Neural cell (in vitro differentiated cells): ENCODE measurements around the gene MS4A6A.

Experiments used
- CTCF ChIP-seq: fragments of 450-650 bp; IDR thresholded peaks from 2 replicates; pipeline ENCODE4 v1.5.1; 2014; ENCODE audit warnings: antibody characterized with exemption, mild to moderate bottlenecking, moderate library complexity; ENCODE audit not compliant: poor library complexity, severe bottlenecking
- EP300 ChIP-seq: fragments of 450-650 bp; conservative IDR thresholded peaks from 2 replicates; pipeline ENCODE4 v1.6.1; 2014; ENCODE audit warnings: antibody characterized with exemption, mild to moderate bottlenecking, moderate library complexity; ENCODE audit not compliant: poor library complexity, severe bottlenecking
- EZH2 ChIP-seq: fragments of 200-600, 300-800 bp; shearing (Covaris generic), sonication (generic); IDR thresholded peaks from 2 replicates; pipeline ENCODE4 v1.6.1; 2014; ENCODE audit warnings: antibody characterized with exemption, low read length, borderline replicate concordance, mild to moderate bottlenecking; ENCODE audit not compliant: insufficient read depth, poor library complexity, severe bottlenecking
- POLR2AphosphoS5 ChIP-seq: IDR thresholded peaks from 2 replicates; pipeline ENCODE4 v1.6.1; 2012
- RAD21 ChIP-seq: fragments of 450-650 bp; conservative IDR thresholded peaks from 2 replicates; pipeline ENCODE4 v1.6.1; 2014; ENCODE audit warnings: antibody characterized with exemption, mild to moderate bottlenecking, moderate library complexity
- SMC3 ChIP-seq: fragments of 450-650 bp; conservative IDR thresholded peaks from 2 replicates; pipeline ENCODE4 v1.6.1; 2014; ENCODE audit warnings: antibody characterized with exemption, mild to moderate bottlenecking, moderate library complexity; ENCODE audit not compliant: poor library complexity
- TAF1 ChIP-seq: IDR thresholded peaks from 2 replicates; pipeline ENCODE4 v1.6.1; 2012; ENCODE audit warnings: low read depth
- TF ChIP-seq, protein P1 (sequence below): IDR thresholded peaks from 2 replicates; pipeline ENCODE4 v1.6.1; 2012; ENCODE audit warnings: borderline replicate concordance

GRCh38 chr11:60150279-60150678, 32.6 kb downstream of the MS4A6A start:
- TF ChIP-seq POLR2AphosphoS5 (no peak), EP300 (no peak), CTCF (no peak), RAD21 (no peak), SMC3 (no peak), EZH2 (no peak), TAF1 (no peak)
- TF ChIP-seq, protein P1, sequence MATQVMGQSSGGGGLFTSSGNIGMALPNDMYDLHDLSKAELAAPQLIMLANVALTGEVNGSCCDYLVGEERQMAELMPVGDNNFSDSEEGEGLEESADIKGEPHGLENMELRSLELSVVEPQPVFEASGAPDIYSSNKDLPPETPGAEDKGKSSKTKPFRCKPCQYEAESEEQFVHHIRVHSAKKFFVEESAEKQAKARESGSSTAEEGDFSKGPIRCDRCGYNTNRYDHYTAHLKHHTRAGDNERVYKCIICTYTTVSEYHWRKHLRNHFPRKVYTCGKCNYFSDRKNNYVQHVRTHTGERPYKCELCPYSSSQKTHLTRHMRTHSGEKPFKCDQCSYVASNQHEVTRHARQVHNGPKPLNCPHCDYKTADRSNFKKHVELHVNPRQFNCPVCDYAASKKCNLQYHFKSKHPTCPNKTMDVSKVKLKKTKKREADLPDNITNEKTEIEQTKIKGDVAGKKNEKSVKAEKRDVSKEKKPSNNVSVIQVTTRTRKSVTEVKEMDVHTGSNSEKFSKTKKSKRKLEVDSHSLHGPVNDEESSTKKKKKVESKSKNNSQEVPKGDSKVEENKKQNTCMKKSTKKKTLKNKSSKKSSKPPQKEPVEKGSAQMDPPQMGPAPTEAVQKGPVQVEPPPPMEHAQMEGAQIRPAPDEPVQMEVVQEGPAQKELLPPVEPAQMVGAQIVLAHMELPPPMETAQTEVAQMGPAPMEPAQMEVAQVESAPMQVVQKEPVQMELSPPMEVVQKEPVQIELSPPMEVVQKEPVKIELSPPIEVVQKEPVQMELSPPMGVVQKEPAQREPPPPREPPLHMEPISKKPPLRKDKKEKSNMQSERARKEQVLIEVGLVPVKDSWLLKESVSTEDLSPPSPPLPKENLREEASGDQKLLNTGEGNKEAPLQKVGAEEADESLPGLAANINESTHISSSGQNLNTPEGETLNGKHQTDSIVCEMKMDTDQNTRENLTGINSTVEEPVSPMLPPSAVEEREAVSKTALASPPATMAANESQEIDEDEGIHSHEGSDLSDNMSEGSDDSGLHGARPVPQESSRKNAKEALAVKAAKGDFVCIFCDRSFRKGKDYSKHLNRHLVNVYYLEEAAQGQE: no peak
